ENCODE measurements around the gene SMARCC1. TPM values are rescaled to one million over a fixed set of nuclear protein-coding genes. Genes with fewer than 3 reads are reported as not detected.

SMARCC1 gene
- total RNA-seq, 2 experiments from 2014 or later = 74.2 to 76.2 TPM

- TF ChIP-seq, protein P1, sequence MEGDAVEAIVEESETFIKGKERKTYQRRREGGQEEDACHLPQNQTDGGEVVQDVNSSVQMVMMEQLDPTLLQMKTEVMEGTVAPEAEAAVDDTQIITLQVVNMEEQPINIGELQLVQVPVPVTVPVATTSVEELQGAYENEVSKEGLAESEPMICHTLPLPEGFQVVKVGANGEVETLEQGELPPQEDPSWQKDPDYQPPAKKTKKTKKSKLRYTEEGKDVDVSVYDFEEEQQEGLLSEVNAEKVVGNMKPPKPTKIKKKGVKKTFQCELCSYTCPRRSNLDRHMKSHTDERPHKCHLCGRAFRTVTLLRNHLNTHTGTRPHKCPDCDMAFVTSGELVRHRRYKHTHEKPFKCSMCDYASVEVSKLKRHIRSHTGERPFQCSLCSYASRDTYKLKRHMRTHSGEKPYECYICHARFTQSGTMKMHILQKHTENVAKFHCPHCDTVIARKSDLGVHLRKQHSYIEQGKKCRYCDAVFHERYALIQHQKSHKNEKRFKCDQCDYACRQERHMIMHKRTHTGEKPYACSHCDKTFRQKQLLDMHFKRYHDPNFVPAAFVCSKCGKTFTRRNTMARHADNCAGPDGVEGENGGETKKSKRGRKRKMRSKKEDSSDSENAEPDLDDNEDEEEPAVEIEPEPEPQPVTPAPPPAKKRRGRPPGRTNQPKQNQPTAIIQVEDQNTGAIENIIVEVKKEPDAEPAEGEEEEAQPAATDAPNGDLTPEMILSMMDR (IDR thresholded peaks at IDR 0.05) = no peak
- H3K4me1 ChIP-seq (ENCODE audit: insufficient read depth, low read length) = peaks cover 17% of the 10 kb centered on the region
- intact Hi-C loops (cut with DNase I, micrococcal nuclease) = no loop called here
- no peak overlapping the region for H3K27ac ChIP-seq (ENCODE audit: low read depth in 1 of 2, low read length in 2 of 2)
- no peak overlapping the region for H3K4me3 ChIP-seq (ENCODE audit: low read length)
- H3K27me3 ChIP-seq (ENCODE audit: control insufficient read depth in 1 of 2, insufficient read depth in 2 of 2, low read length in 2 of 2) = peaks cover 19 to 21% of the 10 kb centered on the region in 2 experiments
- Mint-ChIP-seq H3K27me3 (peaks cover 11% of the 10 kb centered on the region), H3K9me3 (no peaks in the 10 kb centered on the region), H3K4me3 (peak overlapping the region; percentile 58), H3K36me3 (ENCODE audit: low read depth) (peaks cover 11% of the 10 kb centered on the region), H3K27ac (no peak overlapping the region), H3K4me1 (ENCODE audit: low read depth) (peaks cover 10% of the 10 kb centered on the region)
- ChIA-PET CTCF (no interaction called here), POLR2A (no interaction called here)
- peaks cover 8% of the 10 kb centered on the region for H3K36me3 ChIP-seq (ENCODE audit: insufficient read depth, low read length)
- H3K9me3 ChIP-seq (ENCODE audit: control insufficient read depth in 1 of 2, insufficient read depth in 1 of 2, low read length in 2 of 2) = peaks cover 0 to 9% of the 10 kb centered on the region in 2 experiments
- no peak for DNase-seq
- ATAC-seq (ENCODE audit: poor library complexity) = no peak
Measured at GRCh38 chr3:47581422-47581821, 200.3 kb downstream of the SMARCC1 start.

DNA sequence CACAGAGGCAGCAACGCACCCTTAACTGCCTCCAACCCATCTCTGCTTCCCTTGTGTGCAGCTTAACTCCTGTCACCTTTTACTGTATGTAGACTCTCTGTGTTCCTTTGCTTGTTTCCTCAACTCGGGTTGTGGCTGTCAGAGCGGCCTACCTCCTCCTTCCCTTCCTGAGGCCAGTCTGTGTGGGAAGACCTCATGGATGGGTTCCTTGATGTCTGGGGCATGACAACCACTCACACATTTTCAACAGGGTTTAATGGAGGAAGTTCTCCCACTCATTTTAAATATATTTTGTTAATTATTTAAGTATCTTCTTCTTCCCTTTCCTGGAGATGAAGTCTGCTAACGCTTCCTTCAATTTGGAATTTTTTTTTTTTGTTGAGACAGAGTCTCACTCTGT is 201.2 kb downstream of the SMARCC1 start:
- peaks cover 5% of the 10 kb centered on the region for H3K36me3 Mint-ChIP-seq (ENCODE audit: low read depth)
- no peak for DNase-seq
- H3K9me3 Mint-ChIP-seq = no peaks in the 10 kb centered on the region
- no peak for ATAC-seq (ENCODE audit: poor library complexity)
- intact Hi-C loops (cut with DNase I, micrococcal nuclease) = no loop called here
- ChIA-PET POLR2A (no interaction called here), CTCF (no interaction called here)
- Histone ChIP-seq H3K27ac (ENCODE audit: low read depth in 1 of 2, low read length in 2 of 2) (no peak overlapping the region), H3K4me3 (ENCODE audit: low read length) (no peak overlapping the region), H3K36me3 (ENCODE audit: insufficient read depth, low read length) (peaks cover 2% of the 10 kb centered on the region), H3K4me1 (ENCODE audit: insufficient read depth, low read length) (peaks cover 17% of the 10 kb centered on the region), H3K9me3 (ENCODE audit: control insufficient read depth in 1 of 2, insufficient read depth in 1 of 2, low read length in 2 of 2) (peaks cover 0 to 9% of the 10 kb centered on the region in 2 experiments), H3K27me3 (ENCODE audit: control insufficient read depth in 1 of 2, insufficient read depth in 2 of 2, low read length in 2 of 2) (peaks cover 19 to 21% of the 10 kb centered on the region in 2 experiments)
- TF ChIP-seq, protein P1 (IDR thresholded peaks at IDR 0.05) = no peak
- H3K4me1 Mint-ChIP-seq (ENCODE audit: low read depth) = peaks cover 10% of the 10 kb centered on the region
- peaks cover 14% of the 10 kb centered on the region for H3K27me3 Mint-ChIP-seq
- peak overlapping the region; percentile 81 for H3K4me3 Mint-ChIP-seq
- no peak overlapping the region for H3K27ac Mint-ChIP-seq

DNA sequence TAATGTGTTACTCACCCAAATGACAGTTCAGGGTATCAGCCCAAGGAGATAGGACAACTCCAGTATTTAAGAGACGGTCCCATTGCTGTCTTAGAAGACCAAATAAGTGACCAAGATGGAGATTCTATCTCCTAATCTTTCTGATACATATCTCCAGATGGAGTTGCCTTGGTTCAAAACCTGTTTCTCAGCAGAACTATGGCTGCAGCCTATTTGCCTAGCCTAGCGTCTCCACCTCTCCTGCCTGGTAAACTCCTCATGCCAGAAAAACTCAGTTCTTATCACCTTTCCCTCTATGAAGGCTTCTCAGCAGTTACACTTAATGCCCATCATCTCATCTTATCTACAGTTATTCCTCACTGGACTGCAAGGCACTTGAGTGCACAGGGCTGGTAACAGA is 201.8 kb downstream of the SMARCC1 start:
- no peaks in the 10 kb centered on the region for H3K36me3 ChIP-seq (ENCODE audit: insufficient read depth, low read length)
- TF ChIP-seq, protein P1 (IDR thresholded peaks at IDR 0.05) = no peak
- ATAC-seq (ENCODE audit: poor library complexity) (no peak), DNase-seq (no peak)
- H3K36me3 Mint-ChIP-seq (ENCODE audit: low read depth) = no peaks in the 10 kb centered on the region
- intact Hi-C loops (cut with DNase I, micrococcal nuclease) = loop anchor here in 1 of 2 experiments (2.0 kb wide), 1 partner anchor 201 kb away; the partner anchor contains the start of gene SMARCC1
- no peak overlapping the region for H3K27ac Mint-ChIP-seq
- POLR2A ChIA-PET = no interaction called here
- H3K27me3 Mint-ChIP-seq = peaks cover 20% of the 10 kb centered on the region
- peaks cover 19 to 21% of the 10 kb centered on the region in 2 experiments for H3K27me3 ChIP-seq (ENCODE audit: control insufficient read depth in 1 of 2, insufficient read depth in 2 of 2, low read length in 2 of 2)
- no peak overlapping the region for H3K4me3 ChIP-seq (ENCODE audit: low read length)
- peaks cover 17% of the 10 kb centered on the region for H3K4me1 ChIP-seq (ENCODE audit: insufficient read depth, low read length)
- no peak overlapping the region for H3K27ac ChIP-seq (ENCODE audit: low read depth in 1 of 2, low read length in 2 of 2)
- CTCF ChIA-PET = no interaction called here
- H3K4me3 Mint-ChIP-seq = peak overlapping the region; percentile 81
- peaks cover 0 to 9% of the 10 kb centered on the region in 2 experiments for H3K9me3 ChIP-seq (ENCODE audit: control insufficient read depth in 1 of 2, insufficient read depth in 1 of 2, low read length in 2 of 2)
- peaks cover 10% of the 10 kb centered on the region for H3K4me1 Mint-ChIP-seq (ENCODE audit: low read depth)
- H3K9me3 Mint-ChIP-seq = no peaks in the 10 kb centered on the region
